NCI-H2196 (cell line): ENCODE data around the gene ANO7.
A peak's percentile ranks its signal among the peaks of the same experiment; 100 is the strongest.

Experiments
- DNase-seq: peaks from one replicate; lab custom pipeline; 2025; ENCODE audit not compliant: unreplicated experiment; lab: John Stamatoyannopoulos, UW

The ANO7 gene

DNA sequence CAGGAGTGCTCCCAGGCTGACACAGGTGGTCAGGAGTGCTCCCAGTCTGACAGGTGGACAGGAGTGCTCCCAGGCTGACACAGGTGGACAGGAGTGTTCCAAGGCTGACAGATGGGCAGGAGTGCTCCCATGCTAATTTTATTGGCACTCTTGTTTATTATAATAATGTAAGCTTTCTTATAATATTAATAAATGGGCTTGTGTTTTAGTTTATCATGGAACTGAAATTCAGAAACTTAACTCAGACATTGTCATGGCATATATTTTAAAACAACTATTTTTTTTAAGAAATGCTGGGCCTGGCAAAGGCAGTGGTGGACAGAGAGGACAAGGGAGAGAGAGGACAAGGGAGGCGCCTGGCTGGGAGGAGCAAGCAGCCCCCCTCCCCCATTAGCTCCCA, 18.7 kb downstream of the ANO7 start:
- no peak for DNase-seq

- DNase-seq: no peak
Observed at GRCh38 chr2:241207641-241208040, 19.2 kb downstream of the ANO7 start.

DNA sequence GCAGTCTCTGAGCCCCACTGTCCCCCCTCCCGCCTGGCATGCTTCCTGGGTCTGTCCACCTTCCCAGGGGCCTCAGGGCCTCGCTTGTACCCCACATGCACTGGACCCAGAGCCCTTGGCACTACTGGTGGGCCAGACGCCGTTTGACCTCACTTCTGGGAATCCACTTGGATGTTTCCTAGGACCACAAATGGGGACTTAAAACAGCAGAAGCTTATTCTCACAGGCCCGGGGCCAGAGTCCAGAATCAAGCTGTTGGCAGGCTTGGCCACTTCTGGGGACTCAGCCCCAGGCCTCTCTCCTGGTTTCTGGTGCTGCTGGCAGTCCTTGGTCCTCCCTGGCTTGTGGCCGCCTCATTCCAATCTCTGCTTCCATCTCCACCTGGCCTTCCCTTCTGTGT, 19.6 kb downstream of the ANO7 start:
- no peak for DNase-seq

GRCh38 chr2:241209271-241209670, 20.8 kb downstream of the ANO7 start:
- no peak for DNase-seq

DNA sequence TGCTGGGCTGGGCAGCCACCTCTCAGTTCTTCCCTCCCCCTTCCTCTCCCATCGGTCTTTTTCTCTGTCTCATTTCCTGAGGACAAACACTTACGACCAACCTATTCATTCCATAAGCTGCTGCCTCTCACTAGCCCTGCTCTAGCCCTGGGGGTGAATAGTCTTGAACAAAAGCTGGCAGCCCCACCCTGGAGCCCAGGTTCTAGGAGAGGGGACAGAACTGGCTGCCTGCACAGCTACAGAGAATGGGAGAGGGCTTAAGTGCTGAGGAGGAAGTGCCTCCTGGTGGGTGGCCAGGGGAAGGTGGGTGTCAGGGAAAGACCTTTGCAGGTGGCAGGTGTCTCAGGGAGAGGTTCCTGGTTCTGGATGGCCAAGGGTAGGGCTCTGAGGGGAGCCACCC, 22.8 kb downstream of the ANO7 start:
- no peak for DNase-seq

DNA sequence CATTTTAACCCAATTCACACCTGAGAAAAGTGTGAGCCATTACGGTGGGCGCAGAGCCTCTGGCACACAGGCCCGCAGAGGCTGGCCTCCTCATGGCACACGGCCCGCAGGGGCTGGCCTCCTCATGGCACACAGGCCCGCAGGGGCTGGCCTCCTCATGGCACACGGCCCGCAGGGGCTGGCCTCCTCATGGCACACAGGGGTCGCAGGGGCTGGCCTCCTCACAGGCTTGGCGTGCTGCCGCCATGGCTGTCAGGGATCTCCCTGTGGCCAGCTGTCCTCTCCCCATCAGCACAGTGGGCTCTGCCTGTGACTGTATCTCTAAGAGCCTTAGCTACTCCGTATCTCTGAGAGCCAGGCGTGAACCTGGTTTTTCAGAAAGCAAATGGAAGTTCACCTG, 24.6 kb downstream of the ANO7 start:
- no peak for DNase-seq

- no peak for DNase-seq
Observed at GRCh38 chr2:241213567-241213966, 25.1 kb downstream of the ANO7 start.

DNA sequence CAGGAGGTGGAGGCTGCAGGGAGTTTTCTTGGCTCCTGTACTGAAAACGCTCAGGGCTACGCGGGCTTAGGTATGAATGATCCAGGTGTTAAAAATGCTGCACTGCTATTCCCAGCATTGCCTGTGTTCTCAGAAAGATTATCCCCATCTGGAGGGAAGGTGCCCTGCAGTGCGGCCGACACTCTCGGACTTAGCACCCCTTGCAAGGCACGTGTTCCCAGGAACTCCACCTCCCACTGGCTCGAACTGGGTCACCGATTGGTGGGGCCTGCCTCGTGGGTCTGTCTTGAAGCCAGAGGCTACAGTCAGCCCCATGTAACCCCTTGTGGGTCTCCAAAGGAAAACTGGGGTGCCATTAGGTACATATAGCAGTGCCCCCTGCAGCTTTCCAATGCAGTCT, 25.7 kb downstream of the ANO7 start:
- DNase-seq: no peak

DNA sequence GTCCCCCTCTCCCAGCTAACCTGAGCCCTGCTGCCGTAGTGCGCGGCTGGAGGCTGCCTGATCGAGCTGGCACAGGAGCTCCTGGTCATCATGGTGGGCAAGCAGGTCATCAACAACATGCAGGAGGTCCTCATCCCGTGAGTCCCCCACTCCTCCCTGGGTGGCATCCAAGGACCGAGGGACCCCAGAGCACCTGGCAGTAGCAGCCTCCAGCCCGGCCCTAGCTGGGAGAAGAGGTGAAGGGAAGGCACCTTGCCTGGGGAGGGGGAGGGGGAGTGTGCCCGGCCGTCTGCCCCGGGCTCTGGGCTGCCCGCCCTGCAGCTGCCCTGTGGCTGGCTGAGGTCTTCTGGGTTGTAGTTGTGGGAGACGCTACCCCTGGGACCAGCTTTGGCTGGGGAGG, 26.3 kb downstream of the ANO7 start:
- no peak for DNase-seq

DNA sequence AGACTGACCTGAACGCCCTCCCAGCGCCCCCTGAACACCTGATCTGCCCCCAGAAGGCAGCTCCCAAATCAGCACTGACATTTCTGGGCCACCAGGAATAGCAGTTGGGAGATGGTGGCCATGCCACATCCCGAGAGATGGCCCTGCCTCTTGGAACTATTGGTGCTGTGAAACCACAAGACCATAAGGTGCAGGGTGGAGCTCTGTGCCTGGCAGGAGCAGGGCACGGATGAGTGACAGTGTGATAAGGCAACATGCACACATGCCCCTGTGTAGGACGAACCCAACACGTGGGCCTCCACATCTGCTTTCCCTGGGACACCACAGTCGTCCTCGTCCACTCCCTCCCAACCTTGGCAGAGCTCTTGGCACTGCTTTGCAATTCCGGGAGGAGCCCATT, 26.9 kb downstream of the ANO7 start:
- no peak for DNase-seq

- no peak for DNase-seq
Observed at GRCh38 chr2:241216211-241216761, 27.8 kb downstream of the ANO7 start.

GRCh38 chr2:241217320-241218031, 29.0 kb downstream of the ANO7 start:
- DNase-seq: peak; percentile 82

GRCh38 chr2:241218131-241219029, 29.9 kb downstream of the ANO7 start:
- peak; percentile 48 for DNase-seq

DNA sequence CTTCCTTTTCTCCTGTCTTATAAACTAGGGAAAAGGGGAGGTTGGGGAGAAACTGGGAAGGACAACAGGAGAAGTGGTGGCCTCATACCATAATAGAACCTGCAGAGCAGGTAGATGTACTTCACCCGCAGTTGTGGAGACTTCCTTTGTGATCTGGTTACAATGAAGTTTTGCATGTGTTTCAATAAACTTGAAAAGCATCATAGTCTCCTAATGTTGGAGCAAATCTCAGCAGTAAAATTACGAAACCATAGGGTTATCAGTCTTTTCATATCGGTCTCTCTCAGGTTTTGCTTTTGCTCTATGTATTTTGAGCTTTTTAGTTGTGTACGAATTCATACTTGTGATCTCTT, 30.5 kb downstream of the ANO7 start:
- no peak for DNase-seq

GRCh38 chr2:241219856-241220356, 31.4 kb downstream of the ANO7 start:
- no peak for DNase-seq

GRCh38 chr2:241223211-241224017, 34.9 kb downstream of the ANO7 start:
- DNase-seq: no peak

DNA sequence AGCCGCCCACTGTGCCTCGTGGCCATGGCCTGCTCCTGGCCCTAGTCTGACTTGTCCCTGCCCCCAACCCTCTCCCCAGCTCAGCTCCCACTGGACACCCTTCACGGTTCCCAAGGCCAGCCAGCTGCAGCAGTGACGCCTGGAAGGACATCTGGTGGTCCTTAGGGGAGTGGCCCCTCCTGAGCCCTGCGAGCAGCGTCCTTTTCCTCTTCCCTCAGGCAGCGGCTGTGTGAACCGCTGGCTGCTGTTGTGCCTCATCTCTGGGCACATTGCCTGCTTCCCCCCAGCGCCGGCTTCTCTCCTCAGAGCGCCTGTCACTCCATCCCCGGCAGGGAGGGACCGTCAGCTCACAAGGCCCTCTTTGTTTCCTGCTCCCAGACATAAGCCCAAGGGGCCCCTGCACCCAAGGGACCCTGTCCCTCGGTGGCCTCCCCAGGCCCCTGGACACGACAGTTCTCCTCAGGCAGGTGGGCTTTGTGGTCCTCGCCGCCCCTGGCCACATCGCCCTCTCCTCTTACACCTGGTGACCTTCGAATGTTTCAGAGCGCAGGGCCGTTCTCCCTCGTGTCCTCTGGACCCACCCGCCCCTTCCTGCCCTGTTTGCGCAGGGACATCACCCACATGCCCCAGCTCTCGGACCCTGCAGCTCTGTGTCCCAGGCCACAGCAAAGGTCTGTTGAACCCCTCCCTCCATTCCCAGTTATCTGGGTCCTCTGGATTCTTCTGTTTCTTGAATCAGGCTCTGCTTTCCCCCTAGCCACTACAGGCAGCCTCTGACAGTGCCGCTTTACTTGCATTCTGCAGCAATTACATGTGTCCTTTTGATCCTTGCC, 35.8 kb downstream of the ANO7 start:
- no peak for DNase-seq

DNA sequence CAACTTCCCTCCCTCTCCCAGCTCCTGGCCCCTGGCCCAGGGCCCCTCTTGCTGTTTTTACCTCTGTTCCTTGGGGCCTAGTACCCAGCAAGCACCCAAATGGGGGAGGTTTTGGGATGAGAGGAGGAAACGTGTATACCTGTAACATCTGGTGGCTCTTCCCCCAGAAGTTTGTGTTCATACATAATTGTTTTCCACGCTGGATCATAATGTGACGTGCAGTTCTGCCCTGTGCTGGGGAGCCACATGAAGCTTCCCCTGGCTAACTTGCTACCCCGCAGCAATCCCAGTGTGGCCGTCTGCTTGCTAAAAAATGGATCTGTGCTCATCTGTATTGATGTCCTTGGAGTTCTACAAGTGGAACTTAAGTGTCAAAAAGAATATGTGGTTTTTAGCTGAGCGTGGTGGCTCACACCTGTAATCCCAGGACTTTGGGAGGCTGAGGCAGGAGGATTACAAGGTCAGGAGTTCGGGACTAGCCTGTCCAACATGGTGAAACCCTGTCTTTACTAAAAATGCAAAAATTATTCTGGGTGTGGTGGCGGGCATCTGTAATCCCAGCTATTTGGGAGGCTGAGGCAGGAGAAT, 36.5 kb downstream of the ANO7 start:
- no peak for DNase-seq

GRCh38 chr2:241225545-241225944, 37.1 kb downstream of the ANO7 start:
- no peak for DNase-seq

GRCh38 chr2:241225983-241226382, 37.5 kb downstream of the ANO7 start:
- DNase-seq: no peak
